Spleen (tissue), 11 donors: ENCODE results near the gene LRRC74B. TPM values are rescaled to one million over a fixed set of nuclear protein-coding genes. Genes with fewer than 3 reads are reported as not detected.

ENCODE experiments used
- DNase-seq: peaks from one replicate; pipeline ENCODE4 v3.0.0-alpha.2; 2020
- H3K27ac ChIP-seq, 8 donors: fragments of 200-600 bp; sonication (generic) in 7 of 8; 1 replicate in 4 of 8; 2 replicates in 4 of 8; pipeline versions ENCODE4 v1.5.0 to v1.8.0; 2016 to 2021; ENCODE audit warnings: inconsistent platforms in 4 of 8, mild to moderate bottlenecking in 4 of 8, moderate library complexity in 1 of 8
- H3K27me3 ChIP-seq, 7 donors: fragments of 200-600 bp; sonication (generic) in 6 of 7; replicated peaks in 1 of 7; 1 replicate in 4 of 7; 2 replicates in 3 of 7; pipeline versions ENCODE4 v1.5.0 to v1.8.0; 2016 to 2021; ENCODE audit warnings: inconsistent platforms in 3 of 7, mild to moderate bottlenecking in 1 of 7
- H3K36me3 ChIP-seq, 6 donors: fragments of 200-600 bp; sonication (generic) in 5 of 6; 1 replicate in 4 of 6; 2 replicates in 2 of 6; pipeline versions ENCODE4 v1.5.0 to v1.8.0; 2016 to 2021; ENCODE audit warnings: inconsistent platforms in 2 of 6
- H3K4me1 ChIP-seq, 6 donors: fragments of 200-600 bp; sonication (generic) in 5 of 6; 1 replicate in 3 of 6; 2 replicates in 3 of 6; pipeline versions ENCODE4 v1.5.0 to v1.8.0; 2016 to 2021; ENCODE audit warnings: inconsistent platforms in 3 of 6
- H3K4me3 ChIP-seq, 8 donors: fragments of 200-600 bp; sonication (generic) in 7 of 8; 1 replicate in 4 of 8; 2 replicates in 4 of 8; pipeline versions ENCODE4 v1.5.0 to v1.8.0; 2016 to 2021; ENCODE audit warnings: inconsistent platforms in 4 of 8, mild to moderate bottlenecking in 4 of 8, moderate library complexity in 2 of 8
- H3K9me3 ChIP-seq, 8 donors: fragments of 200-600 bp; sonication (generic) in 7 of 8; 1 replicate in 4 of 8; 2 replicates in 4 of 8; pipeline versions ENCODE4 v1.5.0 to v1.8.0; 2016 to 2021; ENCODE audit warnings: inconsistent platforms in 4 of 8
- POLR2A ChIP-seq, 3 donors: fragments of 450-650 bp; IDR thresholded peaks; one replicate each; pipeline ENCODE4 v1.5.1; 2017; ENCODE audit warnings: antibody characterized with exemption in 3 of 3, mild to moderate bottlenecking in 1 of 3
- POLR2AphosphoS5 ChIP-seq, 3 donors: sonication (generic); formaldehyde crosslinking; IDR thresholded peaks; one replicate each; pipeline ENCODE4 v1.5.1; 2017; ENCODE audit warnings: antibody characterized with exemption in 3 of 3
- WGBS, 5 donors: extraction: QIAGEN DNeasy Blood & Tissue Kit in 3 of 5; methylation state at CpG; one replicate each; pipeline versions ENCODE4 v1.1.5 to v1.1.7; 2013 to 2018; 5-methylcytosine and 5-hydroxymethylcytosine counted together
- intact Hi-C: fragments of 100-400 bp; cut with DNase I; formaldehyde crosslinking; loops from one replicate; pipeline ENCODE4 v1.15.0; 2023; ENCODE audit warnings: low total_unique reads
- polyA plus RNA-seq, 3 donors: library from polyadenylated mRNA; stranded (reverse); fragments of 200-250 nt; gene quantifications; one replicate each; pipeline ENCODE4 v1.2.1, GENCODE V29; 2013
- total RNA-seq, 7 donors: library from RNA; depleted of rRNA in 3 of 7; stranded (reverse); fragments of >200 nt in 3 of 7; fragmentation: NEBNext Ultra II Directional in 4 of 7; extraction: Animal tissue kit (Norgen Biotek cat#: 25700) in 4 of 7; gene quantifications; one replicate each; pipeline versions ENCODE4 v1.1.0 to v1.2.1, GENCODE V29; 2016 to 2021
- TF ChIP-seq, protein P1 (sequence below), 11 experiments: fragments of 200-600 bp in 7 of 11; fragments of 450-650 bp in 4 of 11; sonication (generic) in 4 of 11; IDR thresholded peaks in 8 of 11; conservative IDR thresholded peaks in 3 of 11; 1 replicate in 7 of 11; 2 replicates in 4 of 11; pipeline versions ENCODE4 v1.4.0 to v1.8.0; 2016 to 2021; ENCODE audit warnings: antibody characterized with exemption in 11 of 11, inconsistent platforms in 4 of 11, mild to moderate bottlenecking in 1 of 11
- donor health status: healthy with polysubstance abuse.
- donor health status: DM: no; HTN: no; CAD: no; lungs with moderate emphysema.
- donor health status: DM: no; HTN: no; CAD: no.
- donor health status: Bipolar disorder and iron deficiency.
- donor health status: healthy.
- donor health status: DM: no; HTN: no; CAD: no.
- donor health status: DM: yes; HTN: yes; CAD: no.

The LRRC74B gene
- total and polyA plus RNA-seq, 10 donors = 0.03 TPM; not detected in 9

DNA sequence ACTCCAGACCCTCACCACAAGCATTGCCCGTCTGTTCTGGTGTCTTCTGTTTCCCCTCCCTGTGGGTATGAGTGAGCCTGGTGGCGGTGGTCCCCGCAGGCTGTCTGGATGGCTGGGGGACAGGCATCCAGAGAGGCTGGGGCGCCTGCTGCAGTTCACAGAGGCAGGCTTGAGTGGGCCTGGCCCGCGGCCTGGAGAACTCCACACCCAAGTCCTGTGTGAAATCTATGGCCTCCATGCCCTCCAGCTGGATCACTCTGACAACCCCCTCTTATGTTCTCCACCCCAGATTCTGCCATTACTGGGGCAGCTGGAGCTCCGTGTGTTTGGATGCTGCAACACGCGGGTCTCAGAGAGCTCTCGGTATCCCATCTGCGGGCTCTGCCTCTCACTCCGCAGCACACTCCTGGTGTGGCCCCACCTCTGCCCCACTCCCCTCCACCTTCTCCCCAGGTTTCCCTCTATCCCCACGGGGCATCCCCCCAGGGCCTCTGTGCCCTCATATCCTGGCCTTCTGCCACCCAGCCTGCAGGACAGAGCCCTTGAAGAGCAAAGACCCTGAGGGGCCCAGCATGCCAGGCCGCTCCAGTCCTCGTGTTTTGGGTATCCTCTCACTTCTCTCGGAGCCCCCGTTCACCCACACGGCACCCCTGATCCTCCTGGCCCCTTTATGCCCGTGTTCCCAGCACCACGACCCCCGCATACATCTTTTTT lies 31.3 kb downstream of the LRRC74B start:
- Histone ChIP-seq H3K9me3 (no peaks in the 10 kb centered on the region), H3K4me3 (no peak overlapping the region), H3K4me1 (no peaks in the 10 kb centered on the region), H3K27me3 (peaks cover 0 to 7% (median 0%) of the 10 kb centered on the region in 7 donors), H3K36me3 (no peaks in the 10 kb centered on the region), H3K27ac (no peak overlapping the region)
- DNase-seq = no peak
- WGBS, 5 donors = 83 to 91% (median 88%) methylated on average over 21 of the region's 21 CpGs
- TF ChIP-seq, protein P1, sequence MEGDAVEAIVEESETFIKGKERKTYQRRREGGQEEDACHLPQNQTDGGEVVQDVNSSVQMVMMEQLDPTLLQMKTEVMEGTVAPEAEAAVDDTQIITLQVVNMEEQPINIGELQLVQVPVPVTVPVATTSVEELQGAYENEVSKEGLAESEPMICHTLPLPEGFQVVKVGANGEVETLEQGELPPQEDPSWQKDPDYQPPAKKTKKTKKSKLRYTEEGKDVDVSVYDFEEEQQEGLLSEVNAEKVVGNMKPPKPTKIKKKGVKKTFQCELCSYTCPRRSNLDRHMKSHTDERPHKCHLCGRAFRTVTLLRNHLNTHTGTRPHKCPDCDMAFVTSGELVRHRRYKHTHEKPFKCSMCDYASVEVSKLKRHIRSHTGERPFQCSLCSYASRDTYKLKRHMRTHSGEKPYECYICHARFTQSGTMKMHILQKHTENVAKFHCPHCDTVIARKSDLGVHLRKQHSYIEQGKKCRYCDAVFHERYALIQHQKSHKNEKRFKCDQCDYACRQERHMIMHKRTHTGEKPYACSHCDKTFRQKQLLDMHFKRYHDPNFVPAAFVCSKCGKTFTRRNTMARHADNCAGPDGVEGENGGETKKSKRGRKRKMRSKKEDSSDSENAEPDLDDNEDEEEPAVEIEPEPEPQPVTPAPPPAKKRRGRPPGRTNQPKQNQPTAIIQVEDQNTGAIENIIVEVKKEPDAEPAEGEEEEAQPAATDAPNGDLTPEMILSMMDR (IDR thresholded peaks at IDR 0.05 in 8 of 11, conservative IDR thresholded peaks at IDR 0.05 in 3 of 11) = no peak
- TF ChIP-seq POLR2A (IDR thresholded peaks at IDR 0.05) (no peak), POLR2AphosphoS5 (IDR thresholded peaks at IDR 0.05) (no peak)
- intact Hi-C loops = no loop called here

DNA sequence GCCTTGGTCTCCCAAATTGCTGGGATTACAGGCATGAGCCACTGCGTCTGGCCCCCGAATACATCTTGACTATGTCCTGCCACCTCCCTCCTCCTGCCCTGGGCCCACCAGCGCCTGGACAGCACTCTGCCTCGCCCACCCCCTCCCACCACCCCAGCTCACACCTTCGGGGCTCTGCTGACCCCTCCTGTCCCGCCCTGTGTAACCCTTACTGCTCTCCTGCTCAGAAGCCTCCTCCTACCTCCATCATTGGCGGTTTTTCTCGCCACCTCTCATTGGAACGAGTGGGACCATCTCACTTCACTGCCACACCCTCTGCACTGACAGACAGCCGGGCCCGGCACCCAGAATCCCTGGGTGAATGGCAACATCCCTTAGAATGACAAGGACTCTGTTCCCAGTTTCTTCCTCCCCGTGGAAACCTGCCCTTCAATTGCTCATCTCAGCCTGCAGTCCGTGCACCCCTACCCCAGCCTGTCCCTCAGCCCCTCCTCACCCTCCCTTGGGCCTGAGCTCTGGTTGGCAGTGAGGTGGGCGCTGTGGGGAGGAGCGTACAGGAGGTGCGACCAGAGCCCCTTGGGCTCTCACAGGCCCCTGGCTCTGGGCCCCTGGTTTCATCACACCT lies 32.2 kb downstream of the LRRC74B start:
- TF ChIP-seq, protein P1 (IDR thresholded peaks at IDR 0.05 in 8 of 11, conservative IDR thresholded peaks at IDR 0.05 in 3 of 11) = no peak
- no peak for TF ChIP-seq POLR2AphosphoS5 (IDR thresholded peaks at IDR 0.05)
- no peak for TF ChIP-seq POLR2A (IDR thresholded peaks at IDR 0.05)
- DNase-seq = no peak
- 72 to 86% (median 79%) methylated on average over 14 to 16 of the region's 16 CpGs for WGBS, 5 donors
- Histone ChIP-seq H3K4me3 (no peak overlapping the region), H3K27ac (no peak overlapping the region), H3K9me3 (no peaks in the 10 kb centered on the region), H3K36me3 (no peaks in the 10 kb centered on the region), H3K4me1 (no peaks in the 10 kb centered on the region), H3K27me3 (peaks cover 0 to 7% (median 0%) of the 10 kb centered on the region in 7 donors)
- intact Hi-C loops = no loop called here

DNA sequence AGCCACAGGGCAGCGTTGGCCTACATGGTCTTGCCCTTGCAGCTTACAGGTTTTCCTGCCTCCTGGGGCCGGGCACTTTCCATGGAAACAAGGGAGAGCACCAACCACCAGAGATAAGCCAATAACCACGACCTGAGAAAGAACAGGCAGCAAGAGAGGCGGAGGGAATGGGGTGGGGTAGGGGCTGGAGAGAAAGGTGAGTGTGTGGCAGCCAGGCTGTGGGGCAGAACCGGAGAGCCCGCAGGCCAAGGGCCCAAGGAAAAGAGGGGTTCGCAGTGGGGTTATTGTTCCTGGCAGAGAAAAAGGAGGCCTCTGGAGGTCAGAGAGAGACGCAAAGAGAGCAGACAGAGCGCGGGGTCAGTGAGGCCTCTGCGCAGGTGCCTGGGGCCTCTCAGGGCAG lies 33.2 kb downstream of the LRRC74B start:
- Histone ChIP-seq H3K36me3 (no peaks in the 10 kb centered on the region), H3K4me1 (no peaks in the 10 kb centered on the region), H3K27me3 (peaks cover 0 to 7% (median 0%) of the 10 kb centered on the region in 7 donors), H3K4me3 (no peak overlapping the region), H3K9me3 (no peaks in the 10 kb centered on the region), H3K27ac (no peak overlapping the region)
- TF ChIP-seq POLR2A (IDR thresholded peaks at IDR 0.05) (no peak), POLR2AphosphoS5 (IDR thresholded peaks at IDR 0.05) (no peak)
- TF ChIP-seq, protein P1 (IDR thresholded peaks at IDR 0.05 in 8 of 11, conservative IDR thresholded peaks at IDR 0.05 in 3 of 11) = no peak
- intact Hi-C loops = no loop called here
- DNase-seq = no peak
- WGBS, 5 donors = 82 to 92% (median 87%) methylated on average over 11 of the region's 11 CpGs

DNA sequence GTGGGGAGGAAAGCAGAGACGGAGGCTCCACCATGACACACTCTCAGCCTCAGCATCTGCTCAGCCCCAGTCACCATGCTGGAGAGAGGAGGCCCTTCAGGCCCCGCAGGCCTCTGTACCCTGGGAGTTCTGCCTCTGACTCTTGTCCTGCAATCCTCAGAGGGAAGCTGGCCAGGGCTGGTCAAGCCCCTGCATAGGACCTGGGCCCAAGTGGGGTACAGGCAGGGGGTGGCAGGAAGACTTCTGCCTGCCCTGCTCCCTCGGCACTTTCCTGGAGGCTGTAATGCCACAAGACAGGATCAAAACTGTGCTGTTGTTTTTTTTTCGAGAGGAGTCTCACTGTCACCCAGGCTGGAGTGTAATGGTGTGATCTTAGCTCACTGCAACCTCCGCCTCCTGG lies 33.7 kb downstream of the LRRC74B start:
- DNase-seq = no peak
- H3K9me3 ChIP-seq = no peaks in the 10 kb centered on the region
- TF ChIP-seq, protein P1 (IDR thresholded peaks at IDR 0.05 in 8 of 11, conservative IDR thresholded peaks at IDR 0.05 in 3 of 11) = no peak
- TF ChIP-seq POLR2AphosphoS5 (IDR thresholded peaks at IDR 0.05) (no peak), POLR2A (IDR thresholded peaks at IDR 0.05) (no peak)
- no peaks in the 10 kb centered on the region for H3K36me3 ChIP-seq
- no peak overlapping the region for H3K27ac ChIP-seq
- peaks cover 0 to 7% (median 0%) of the 10 kb centered on the region in 7 donors for H3K27me3 ChIP-seq
- no peaks in the 10 kb centered on the region for H3K4me1 ChIP-seq
- no peak overlapping the region for H3K4me3 ChIP-seq
- 87 to 94% (median 92%) methylated on average over 5 of the region's 5 CpGs for WGBS, 5 donors
- intact Hi-C loops = no loop called here
